HepG2 (cell line): ENCODE measurements around the gene LARP1. TPM values are rescaled to one million over a fixed set of nuclear protein-coding genes. Genes with fewer than 3 reads are reported as not detected.
A peak's percentile ranks its signal among the peaks of the same experiment; 100 is the strongest.

Experiments used
- CREBL2 ChIP-seq: sonication (generic); formaldehyde crosslinking; IDR thresholded peaks from 2 replicates; pipeline ENCODE4 v1.8.1; 2023; ENCODE audit warnings: missing genetic modification reagents, mild to moderate bottlenecking, borderline replicate concordance
- CREM ChIP-seq, 2 experiments: sonication (generic) in 1 of 2; formaldehyde crosslinking in 1 of 2; IDR thresholded peaks; 2 replicates each; pipeline versions ENCODE4 v1.4.0 to v1.6.1; 2016 to 2020; ENCODE audit warnings: antibody characterized with exemption in 1 of 2, mild to moderate bottlenecking in 1 of 2, missing genetic modification reagents in 1 of 2
- CSRNP2 ChIP-seq: sonication (generic); formaldehyde crosslinking; conservative IDR thresholded peaks from 2 replicates; pipeline ENCODE4 v1.8.0; 2022; ENCODE audit warnings: low read depth, missing genetic modification reagents
- FOXO4 ChIP-seq: sonication (generic); formaldehyde crosslinking; conservative IDR thresholded peaks from 2 replicates; pipeline ENCODE4 v1.8.1; 2023; ENCODE audit warnings: missing genetic modification reagents
- HCFC1 ChIP-seq: fragments of 150-350 bp; IDR thresholded peaks from 2 replicates; pipeline ENCODE4 v1.6.1; 2014; ENCODE audit warnings: low read depth, low read length
- ISL2 ChIP-seq: sonication (generic); formaldehyde crosslinking; IDR thresholded peaks from 2 replicates; pipeline ENCODE4 v1.5.0; 2020; ENCODE audit warnings: missing genetic modification reagents
- KAT2B ChIP-seq: fragments of 150-350 bp; IDR thresholded peaks from 2 replicates; pipeline ENCODE4 v1.6.1; 2014; ENCODE audit warnings: low read depth, low read length, borderline replicate concordance
- KAT7 ChIP-seq: IDR thresholded peaks from 2 replicates; pipeline ENCODE4 v1.6.1; 2018; ENCODE audit warnings: borderline replicate concordance, missing compliant biosample characterization
- MAX ChIP-seq: IDR thresholded peaks from 2 replicates; pipeline ENCODE4 v1.6.1; 2012; ENCODE audit warnings: inconsistent platforms
- MTA3 ChIP-seq: sonication (generic); formaldehyde crosslinking; IDR thresholded peaks from 2 replicates; pipeline ENCODE4 v1.4.0; 2020; ENCODE audit warnings: missing genetic modification reagents
- NCOA2 ChIP-seq: sonication (generic); formaldehyde crosslinking; IDR thresholded peaks from 2 replicates; pipeline ENCODE4 v1.8.0; 2022; ENCODE audit warnings: inconsistent platforms
- PHB2 ChIP-seq: fragments of 450-650 bp; IDR thresholded peaks from 2 replicates; pipeline ENCODE4 v1.6.1; 2018; ENCODE audit not compliant: partially characterized antibody
- RFX3 ChIP-seq: IDR thresholded peaks from 2 replicates; pipeline ENCODE4 v1.6.1; 2016; ENCODE audit warnings: missing biosample characterization, missing genetic modification reagents
- RFXANK ChIP-seq: IDR thresholded peaks from 2 replicates; pipeline ENCODE4 v1.6.1; 2016
- SETDB1 ChIP-seq: sonication (generic); formaldehyde crosslinking; IDR thresholded peaks from 2 replicates; pipeline ENCODE4 v1.5.1; 2020; ENCODE audit warnings: missing genetic modification reagents, mild to moderate bottlenecking, borderline replicate concordance
- SNAPC2 ChIP-seq: sonication (generic); formaldehyde crosslinking; IDR thresholded peaks from 2 replicates; pipeline ENCODE4 v1.8.1; 2022; ENCODE audit warnings: mild to moderate bottlenecking, missing genetic modification reagents
- TARDBP ChIP-seq: sonication (generic); formaldehyde crosslinking; IDR thresholded peaks from 2 replicates; pipeline ENCODE4 v1.8.0; 2022; ENCODE audit warnings: mild to moderate bottlenecking, missing genetic modification reagents
- TEAD2 ChIP-seq: sonication (generic); formaldehyde crosslinking; IDR thresholded peaks from 2 replicates; pipeline ENCODE4 v1.9.0; 2021; ENCODE audit warnings: missing genetic modification reagents
- ZNF335 ChIP-seq: sonication (generic); formaldehyde crosslinking; IDR thresholded peaks from 2 replicates; pipeline ENCODE4 v1.4.0; 2020; ENCODE audit warnings: missing genetic modification reagents
- ZNF33A ChIP-seq: sonication (generic); formaldehyde crosslinking; IDR thresholded peaks from 2 replicates; pipeline ENCODE4 v1.5.1; 2020; ENCODE audit warnings: missing genetic modification reagents, mild to moderate bottlenecking, moderate library complexity, borderline replicate concordance
- ZNF383 ChIP-seq: sonication (generic); formaldehyde crosslinking; IDR thresholded peaks from 2 replicates; pipeline ENCODE4 v1.4.0; 2020; ENCODE audit warnings: missing genetic modification reagents, mild to moderate bottlenecking, borderline replicate concordance
- ZNF788 ChIP-seq: sonication (generic); formaldehyde crosslinking; IDR thresholded peaks from 2 replicates; pipeline ENCODE4 v1.5.0; 2020; ENCODE audit warnings: mild to moderate bottlenecking, missing genetic modification reagents, borderline replicate concordance
- ZNF800 ChIP-seq: sonication (generic); formaldehyde crosslinking; IDR thresholded peaks from 2 replicates; pipeline ENCODE4 v1.4.0; 2020; ENCODE audit warnings: missing genetic modification reagents
- ZNF841 ChIP-seq: sonication (generic); formaldehyde crosslinking; IDR thresholded peaks from 2 replicates; pipeline ENCODE4 v1.8.1; 2023; ENCODE audit warnings: missing genetic modification reagents, borderline replicate concordance
- polyA plus RNA-seq, 8 experiments: library from polyadenylated mRNA; depleted of rRNA in 3 of 8; stranded (reverse) in 7 of 8; unstranded in 1 of 8; fragments of >200 nt; fragmentation: Illumina TruSeq in 4 of 8; extraction: Trizol in 4 of 8; gene quantifications; 2 replicates each; pipeline versions ENCODE4 v1.2.1 to v1.2.3, GENCODE V29; 2011 to 2016; ENCODE audit warnings: low read depth in 4 of 8, missing spikeins in 1 of 8, mixed read lengths in 1 of 8; ENCODE audit not compliant: insufficient read depth in 1 of 8
- total RNA-seq, 5 experiments: library from RNA; depleted of rRNA; stranded (reverse); fragments of >200 nt; fragmentation: Illumina TruSeq; extraction: Trizol; gene quantifications; 2 replicates each; pipeline ENCODE4 v1.2.3, GENCODE V29; 2016; ENCODE audit warnings: low read depth in 1 of 5

LARP1 gene
- total and polyA plus RNA-seq, 2 of the 13 experiments (the other 11 are each of a cell fraction or from before 2014, with no cell fraction given): 45.2 to 61.4 TPM

GRCh38 chr5:154858297-154858971 is 103.3 kb downstream of the LARP1 start, which contains the start of gene CNOT8 (continued):
- TF ChIP-seq TARDBP (CRISPR knock-in tag): peak; percentile 91
- TF ChIP-seq PHB2: no peak
- TF ChIP-seq ZNF788 (CRISPR knock-in tag): peak; percentile 67; the same call in 1 of the 2 replicates
- no peak for TF ChIP-seq ZNF841 (CRISPR knock-in tag)
- no peak for TF ChIP-seq CSRNP2 (CRISPR knock-in tag)
- peak; percentile 80 for TF ChIP-seq MAX
- TF ChIP-seq ISL2 (CRISPR knock-in tag): peak; percentile 14; the same call in 1 of the 2 replicates
- TF ChIP-seq SNAPC2: no peak
- TF ChIP-seq NCOA2 (CRISPR knock-in tag): peak; percentile 44
- TF ChIP-seq FOXO4: no peak
- TF ChIP-seq RFXANK (CRISPR knock-in tag): 0 out of 2 replicates have a peak, but pooled peaks have one; percentile 36
- TF ChIP-seq MTA3 (CRISPR knock-in tag): no peak
- TF ChIP-seq TEAD2 (CRISPR knock-in tag): no peak
- TF ChIP-seq SETDB1 (CRISPR knock-in tag): no peak
- no peak for TF ChIP-seq ZNF383 (CRISPR knock-in tag)
- no peak for TF ChIP-seq CREBL2 (CRISPR knock-in tag)
- TF ChIP-seq RFX3 (CRISPR knock-in tag): no peak
- peak; percentile 18; the same call in 1 of the 2 replicates for TF ChIP-seq CREM (IDR thresholded peaks at IDR 0.05)
- TF ChIP-seq CREM (CRISPR knock-in tag; IDR thresholded peaks at IDR 0.05): no peak
- TF ChIP-seq KAT2B: no peak
- TF ChIP-seq KAT7: peak; percentile 39; the same call in 1 of the 2 replicates
- TF ChIP-seq ZNF800 (CRISPR knock-in tag): 0 out of 2 replicates have a peak, but pooled peaks have one; percentile 28
- peak; percentile 29; the same call in 1 of the 2 replicates for TF ChIP-seq HCFC1
- no peak for TF ChIP-seq ZNF33A (CRISPR knock-in tag)
- 0 out of 2 replicates have a peak, but pooled peaks have one; percentile 16 for TF ChIP-seq ZNF335 (CRISPR knock-in tag)
